KMS-11 (cell line): ENCODE measurements around the gene ATG14.

Source experiments
- H2AFZ ChIP-seq: fragments of 200-600 bp; sonication (generic); 2 replicates; pipeline ENCODE4 v1.6.1; 2016; ENCODE audit warnings: antibody characterized with exemption, mixed run types, low read depth
- H3K27ac ChIP-seq: fragments of 200-600 bp; sonication (generic); 2 replicates; pipeline ENCODE4 v1.6.1; 2016; ENCODE audit warnings: mild to moderate bottlenecking, mixed run types
- H3K27me3 ChIP-seq: fragments of 200-600 bp; sonication (generic); 2 replicates; pipeline ENCODE4 v1.6.1; 2017; ENCODE audit warnings: mild to moderate bottlenecking, low read depth, mixed run types, moderate library complexity; ENCODE audit not compliant: insufficient read depth
- H3K36me3 ChIP-seq: fragments of 200-600 bp; sonication (generic); 2 replicates; pipeline ENCODE4 v1.6.1; 2017; ENCODE audit warnings: mild to moderate bottlenecking, mixed run types; ENCODE audit not compliant: insufficient read depth
- H3K4me1 ChIP-seq: fragments of 200-600 bp; sonication (generic); 2 replicates; pipeline ENCODE4 v1.6.1; 2016; ENCODE audit warnings: mild to moderate bottlenecking, low read depth, mixed run types; ENCODE audit not compliant: poor library complexity, severe bottlenecking
- H3K4me2 ChIP-seq: fragments of 200-600 bp; sonication (generic); 2 replicates; pipeline ENCODE4 v1.7.0; 2016; ENCODE audit warnings: mild to moderate bottlenecking, mixed run types
- H3K4me3 ChIP-seq: fragments of 200-600 bp; sonication (generic); IDR thresholded peaks from 2 replicates; pipeline ENCODE4 v1.6.1; 2017; ENCODE audit warnings: low read depth, low read length, mixed read lengths; ENCODE audit not compliant: insufficient read depth
- H3K79me2 ChIP-seq: fragments of 200-600 bp; sonication (generic); 2 replicates; pipeline ENCODE4 v1.6.1; 2016; ENCODE audit warnings: low read depth, mixed run types; ENCODE audit not compliant: insufficient read depth
- H3K9ac ChIP-seq: fragments of 200-600 bp; sonication (generic); 2 replicates; pipeline ENCODE4 v1.6.1; 2016; ENCODE audit warnings: mild to moderate bottlenecking, mixed run types
- H4K20me1 ChIP-seq: fragments of 200-600 bp; sonication (generic); 2 replicates; pipeline ENCODE4 v1.6.1; 2016; ENCODE audit warnings: mild to moderate bottlenecking, mixed run types; ENCODE audit not compliant: insufficient read depth
- CTCF ChIP-seq: fragments of 200-600 bp; sonication (generic); conservative IDR thresholded peaks from 2 replicates; pipeline ENCODE4 v1.6.1; 2017; ENCODE audit warnings: low read depth, mild to moderate bottlenecking, antibody characterized with exemption, low read length, moderate library complexity, mixed read lengths

Gene ATG14

GRCh38 chr14:55446833-55447232 lies 35.2 kb upstream of the ATG14 start:
- H4K20me1 ChIP-seq: no peaks in the 10 kb centered on the region
- H3K27me3 ChIP-seq: no peaks in the 10 kb centered on the region
- no peak for TF ChIP-seq CTCF
- H3K4me3 ChIP-seq: no peak overlapping the region
- no peak overlapping the region for H3K4me2 ChIP-seq
- H3K36me3 ChIP-seq: no peaks in the 10 kb centered on the region
- H3K4me1 ChIP-seq: no peaks in the 10 kb centered on the region
- no peak overlapping the region for H2AFZ ChIP-seq
- H3K79me2 ChIP-seq: no peaks in the 10 kb centered on the region
- H3K9ac ChIP-seq: no peak overlapping the region
- H3K27ac ChIP-seq: no peak overlapping the region

- H2AFZ ChIP-seq: no peak overlapping the region
- H3K27ac ChIP-seq: no peak overlapping the region
Observed at GRCh38 chr14:55446127-55446736, 34.6 kb upstream of the ATG14 start.

GRCh38 chr14:55441286-55441685 lies 29.7 kb upstream of the ATG14 start:
- Histone ChIP-seq H3K27me3 (no peaks in the 10 kb centered on the region), H3K36me3 (no peaks in the 10 kb centered on the region), H3K4me2 (no peak overlapping the region), H3K79me2 (no peaks in the 10 kb centered on the region), H3K4me1 (no peaks in the 10 kb centered on the region), H3K4me3 (no peak overlapping the region), H3K9ac (no peak overlapping the region), H2AFZ (no peak overlapping the region), H3K27ac (no peak overlapping the region), H4K20me1 (no peaks in the 10 kb centered on the region)
- no peak for TF ChIP-seq CTCF

More at GRCh38 chr14:55446127-55446736, 34.6 kb upstream of the ATG14 start:
- no peaks in the 10 kb centered on the region for H3K27me3 ChIP-seq
- no peak overlapping the region for H3K9ac ChIP-seq
- TF ChIP-seq CTCF: peak; percentile 66
- no peaks in the 10 kb centered on the region for H3K4me1 ChIP-seq
- no peak overlapping the region for H3K4me2 ChIP-seq
- no peak overlapping the region for H3K4me3 ChIP-seq
- H3K79me2 ChIP-seq: no peaks in the 10 kb centered on the region
- H3K36me3 ChIP-seq: no peaks in the 10 kb centered on the region
- no peaks in the 10 kb centered on the region for H4K20me1 ChIP-seq

- no peak within 1 kb of the TSS for H3K27ac ChIP-seq
- no peaks in the 10 kb centered on the region for H3K36me3 ChIP-seq
- H3K4me2 ChIP-seq: no peak within 1 kb of the TSS
- no peaks in the 10 kb centered on the region for H3K79me2 ChIP-seq
- no peak for TF ChIP-seq CTCF
- H4K20me1 ChIP-seq: no peaks in the 10 kb centered on the region
- H3K4me1 ChIP-seq: no peaks in the 10 kb centered on the region
- H3K9ac ChIP-seq: no peak within 1 kb of the TSS
- no peaks in the 10 kb centered on the region for H3K27me3 ChIP-seq
- H3K4me3 ChIP-seq: no peak within 1 kb of the TSS
- no peak within 1 kb of the TSS for H2AFZ ChIP-seq
Observed at GRCh38 chr14:55440385-55440784, 28.8 kb upstream of the ATG14 start, which contains the start of gene TBPL2. Gene TBPL2, minus strand, starts transcription at chr14:55440616. Its CDS starts 167 bp downstream, at chr14:55440449.
